Measurements from ENCODE around the gene NRN1. TPM values are rescaled to one million over a fixed set of nuclear protein-coding genes. Genes with fewer than 3 reads are reported as not detected.

Gene NRN1, protein sequence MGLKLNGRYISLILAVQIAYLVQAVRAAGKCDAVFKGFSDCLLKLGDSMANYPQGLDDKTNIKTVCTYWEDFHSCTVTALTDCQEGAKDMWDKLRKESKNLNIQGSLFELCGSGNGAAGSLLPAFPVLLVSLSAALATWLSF
- total RNA-seq, result 8.5 TPM
- 6.4 TPM for polyA plus RNA-seq (ENCODE audit: insufficient read depth, low read depth, low replicate concordance)
- long read RNA-seq, donor 1, partial matches to known transcripts, result 0 of 1 reads
- long read RNA-seq, donor 1, other reads (novel, unspliced or antisense), result 0 of 1 reads
- long read RNA-seq, donor 2, partial matches to known transcripts, result 0 of 2 reads
- long read RNA-seq, donor 2, other reads (novel, unspliced or antisense), result 0 of 2 reads
- long read RNA-seq, donor 3, partial matches to known transcripts, result 0 of 3 reads
- long read RNA-seq, donor 3, other reads (novel, unspliced or antisense), result 0 of 3 reads
- long read RNA-seq, donor 4, result 0 reads
- long read RNA-seq, donor 5, result 0 reads
- long read RNA-seq, donor 6, transcript NRN1-201 (3 exons, 1,624 nt), result major isoform, 6 of 6 reads
- long read RNA-seq, donor 6, partial matches to known transcripts, result 0 of 6 reads
- long read RNA-seq, donor 6, other reads (novel, unspliced or antisense), result 0 of 6 reads
- long read RNA-seq, donor 7, partial matches to known transcripts, result 0 of 11 reads
- long read RNA-seq, donor 7, other reads (novel, unspliced or antisense), result 6 of 11 reads
- long read RNA-seq, donor 8, partial matches to known transcripts, result 0 of 1 reads
- long read RNA-seq, donor 8, other reads (novel, unspliced or antisense), result 0 of 1 reads
- long read RNA-seq, donor 9, partial matches to known transcripts, result 0 of 1 reads
- long read RNA-seq, donor 9, other reads (novel, unspliced or antisense), result 0 of 1 reads
- long read RNA-seq, donor 10, partial matches to known transcripts, result 0 of 4 reads
- long read RNA-seq, donor 10, other reads (novel, unspliced or antisense), result 0 of 4 reads

DNA sequence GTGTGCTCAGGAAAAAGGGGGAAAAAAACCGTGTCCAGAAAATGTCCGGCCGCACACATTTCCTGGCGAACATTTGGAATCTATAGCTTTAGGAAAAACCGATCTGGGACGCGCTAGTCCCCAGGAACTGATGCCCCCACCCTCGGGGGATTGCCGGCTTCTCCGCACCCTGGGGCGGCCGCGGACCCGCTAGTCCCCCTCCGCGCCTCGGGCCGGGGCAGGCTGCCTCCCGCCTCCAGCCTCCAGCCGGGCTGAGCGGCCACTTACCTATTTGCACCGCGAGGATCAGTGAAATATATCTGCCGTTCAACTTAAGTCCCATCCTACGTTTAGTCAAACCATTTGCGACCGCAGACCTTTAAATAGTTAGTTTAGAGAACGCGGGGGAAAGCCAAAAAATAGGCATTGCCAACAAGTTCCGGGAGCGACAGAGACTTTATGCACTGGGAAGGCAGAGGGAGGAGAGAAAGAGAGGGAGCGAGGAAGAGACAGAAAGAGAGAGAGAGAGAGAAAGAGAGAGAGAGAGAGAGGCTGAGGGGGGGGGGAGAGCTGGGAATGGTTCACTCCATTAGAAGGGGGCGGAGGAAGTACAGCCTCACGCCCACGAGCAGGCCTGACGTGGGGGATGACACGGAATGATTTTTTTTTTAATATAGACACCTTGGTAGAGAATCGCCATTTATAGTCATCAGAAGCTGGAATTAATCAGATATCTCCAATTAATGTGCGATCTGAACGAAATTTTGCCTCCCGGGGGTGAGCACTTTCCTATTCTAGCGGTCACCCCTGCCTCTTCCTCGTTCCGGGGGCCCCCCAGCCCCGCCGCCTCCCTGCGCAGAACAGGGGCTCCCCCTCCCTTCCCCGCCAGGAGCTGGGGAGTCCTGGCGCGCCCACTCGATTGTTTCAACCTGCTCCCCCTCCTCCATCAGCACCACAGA is at the start of gene NRN1:
TSS of gene NRN1 (minus strand) at position 498 of the 938 bp plus-strand sequence. CDS start at position 322, 176 bp downstream.
- intact Hi-C loops (cut with DNase I), result no loop called here
- DNase-seq, result peak in 4 of 5 donors; percentile 24 to 45 (median 36)
- TF ChIP-seq, protein P1, sequence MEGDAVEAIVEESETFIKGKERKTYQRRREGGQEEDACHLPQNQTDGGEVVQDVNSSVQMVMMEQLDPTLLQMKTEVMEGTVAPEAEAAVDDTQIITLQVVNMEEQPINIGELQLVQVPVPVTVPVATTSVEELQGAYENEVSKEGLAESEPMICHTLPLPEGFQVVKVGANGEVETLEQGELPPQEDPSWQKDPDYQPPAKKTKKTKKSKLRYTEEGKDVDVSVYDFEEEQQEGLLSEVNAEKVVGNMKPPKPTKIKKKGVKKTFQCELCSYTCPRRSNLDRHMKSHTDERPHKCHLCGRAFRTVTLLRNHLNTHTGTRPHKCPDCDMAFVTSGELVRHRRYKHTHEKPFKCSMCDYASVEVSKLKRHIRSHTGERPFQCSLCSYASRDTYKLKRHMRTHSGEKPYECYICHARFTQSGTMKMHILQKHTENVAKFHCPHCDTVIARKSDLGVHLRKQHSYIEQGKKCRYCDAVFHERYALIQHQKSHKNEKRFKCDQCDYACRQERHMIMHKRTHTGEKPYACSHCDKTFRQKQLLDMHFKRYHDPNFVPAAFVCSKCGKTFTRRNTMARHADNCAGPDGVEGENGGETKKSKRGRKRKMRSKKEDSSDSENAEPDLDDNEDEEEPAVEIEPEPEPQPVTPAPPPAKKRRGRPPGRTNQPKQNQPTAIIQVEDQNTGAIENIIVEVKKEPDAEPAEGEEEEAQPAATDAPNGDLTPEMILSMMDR (IDR thresholded peaks at IDR 0.05; ENCODE audit: borderline replicate concordance, extremely low read depth, insufficient read depth), result no peak
- H3K27me3 ChIP-seq (ENCODE audit: control insufficient read depth, insufficient read depth, low read length), result peaks cover 62% of the 10 kb centered on the region
- no peak within 1 kb of the TSS for H3K9ac ChIP-seq (ENCODE audit: low read length in 3 of 3)
- H3K4me3 ChIP-seq (ENCODE audit: low read length in 3 of 3), result peak within 1 kb of the TSS in 2 of 3 donors; percentile 42 to 49
- H3K36me3 ChIP-seq (ENCODE audit: control insufficient read depth in 2 of 3, insufficient read depth in 3 of 3, low read length in 3 of 3), result no peaks in the 10 kb centered on the region
- no peak for FAIRE-seq
- H3K27ac ChIP-seq (ENCODE audit: low read depth in 2 of 2, low read length in 2 of 2), result peak within 1 kb of the TSS in 1 of 2 donors; percentile 43
- peaks cover 0 to 8% (median 4%) of the 10 kb centered on the region in 3 donors for H3K4me1 ChIP-seq (ENCODE audit: control insufficient read depth in 2 of 3, insufficient read depth in 2 of 3, low read depth in 1 of 3, low read length in 3 of 3)
- no peaks in the 10 kb centered on the region for H3K9me3 ChIP-seq (ENCODE audit: control insufficient read depth in 2 of 3, insufficient read depth in 1 of 3, low read length in 3 of 3)

DNA sequence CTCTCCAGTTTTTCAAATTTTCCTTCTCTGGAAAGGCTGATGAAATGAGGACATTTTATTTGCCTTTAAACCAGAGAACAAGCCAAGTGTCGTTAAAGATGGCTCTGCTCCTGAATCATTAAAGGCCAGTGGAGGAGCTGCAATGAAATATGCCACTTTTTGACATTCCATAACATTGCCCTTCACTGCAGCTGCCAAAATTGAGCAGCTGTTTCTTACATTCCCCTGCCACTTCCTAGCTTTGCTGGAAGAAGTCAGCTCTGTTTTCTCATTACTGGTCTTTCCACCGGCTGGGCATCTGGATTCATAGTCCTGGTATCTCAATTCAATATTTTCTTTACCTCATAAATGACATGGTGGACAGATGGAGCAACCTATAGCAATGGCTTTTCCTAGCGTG is 45.5 kb upstream of the NRN1 start:
- FAIRE-seq (no peak), DNase-seq (no peak)
- Histone ChIP-seq H3K9me3 (ENCODE audit: control insufficient read depth in 2 of 3, insufficient read depth in 1 of 3, low read length in 3 of 3) (peaks cover 0 to 4% (median 0%) of the 10 kb centered on the region in 3 donors), H3K9ac (ENCODE audit: low read length in 3 of 3) (no peak overlapping the region), H3K4me3 (ENCODE audit: low read length in 3 of 3) (no peak overlapping the region), H3K4me1 (ENCODE audit: control insufficient read depth in 2 of 3, insufficient read depth in 2 of 3, low read depth in 1 of 3, low read length in 3 of 3) (no peaks in the 10 kb centered on the region), H3K27ac (ENCODE audit: low read depth in 2 of 2, low read length in 2 of 2) (no peak overlapping the region), H3K36me3 (ENCODE audit: control insufficient read depth in 2 of 3, insufficient read depth in 3 of 3, low read length in 3 of 3) (no peaks in the 10 kb centered on the region), H3K27me3 (ENCODE audit: control insufficient read depth, insufficient read depth, low read length) (no peaks in the 10 kb centered on the region)
- intact Hi-C loops (cut with DNase I), result no loop called here
- TF ChIP-seq, protein P1 (IDR thresholded peaks at IDR 0.05; ENCODE audit: borderline replicate concordance, extremely low read depth, insufficient read depth), result no peak

DNA sequence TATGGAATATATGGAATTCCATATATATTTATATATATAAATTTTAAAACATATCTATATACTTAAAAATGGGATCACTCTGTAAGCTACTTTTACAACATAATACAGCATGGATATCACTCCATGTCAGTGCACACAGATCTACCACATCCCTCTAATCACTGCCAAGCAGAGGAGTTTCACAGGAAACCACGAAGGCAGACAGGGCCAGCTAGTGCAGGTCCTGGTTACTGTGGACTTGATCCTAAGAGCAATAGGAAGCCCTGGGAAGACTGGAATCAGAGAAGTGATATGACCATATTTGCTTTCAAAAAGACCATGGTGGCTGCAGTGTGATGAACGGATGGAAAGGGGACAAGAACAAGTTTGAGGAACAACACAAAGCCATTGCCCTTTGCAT is 40.0 kb upstream of the NRN1 start:
- H3K27ac ChIP-seq (ENCODE audit: low read depth in 2 of 2, low read length in 2 of 2), result no peak overlapping the region
- H3K36me3 ChIP-seq (ENCODE audit: control insufficient read depth in 2 of 3, insufficient read depth in 3 of 3, low read length in 3 of 3), result no peaks in the 10 kb centered on the region
- H3K4me1 ChIP-seq (ENCODE audit: control insufficient read depth in 2 of 3, insufficient read depth in 2 of 3, low read depth in 1 of 3, low read length in 3 of 3), result no peaks in the 10 kb centered on the region
- intact Hi-C loops (cut with DNase I), result no loop called here
- DNase-seq, result no peak
- H3K4me3 ChIP-seq (ENCODE audit: low read length in 3 of 3), result no peak overlapping the region
- no peak for FAIRE-seq
- H3K9me3 ChIP-seq (ENCODE audit: control insufficient read depth in 2 of 3, insufficient read depth in 1 of 3, low read length in 3 of 3), result peaks cover 0 to 4% (median 0%) of the 10 kb centered on the region in 3 donors
- no peaks in the 10 kb centered on the region for H3K27me3 ChIP-seq (ENCODE audit: control insufficient read depth, insufficient read depth, low read length)
- H3K9ac ChIP-seq (ENCODE audit: low read length in 3 of 3), result no peak overlapping the region
- TF ChIP-seq, protein P1 (IDR thresholded peaks at IDR 0.05; ENCODE audit: borderline replicate concordance, extremely low read depth, insufficient read depth), result no peak

All from kidney (tissue), 22 donors.